AG10803 (cell line): Measurements from ENCODE around the gene CLK4.
"Not testable (repeated sequence)": the region's sequence is repeated elsewhere in the genome, so short reads cannot be mapped to it uniquely, and the experiment has no call there.

Experiments
- DNase-seq: peaks from one replicate; pipeline ENCODE4 v3.0.0; 2010; ENCODE audit warnings: low read depth
- H3K4me3 ChIP-seq: 2 replicates; pipeline ENCODE4 v1.5.1; 2011; ENCODE audit warnings: mild to moderate bottlenecking, low read length, control low read depth
- CTCF ChIP-seq: conservative IDR thresholded peaks from 2 replicates; pipeline ENCODE4 v1.5.1; 2011; ENCODE audit warnings: mild to moderate bottlenecking, low read length, control low read depth, inconsistent platforms

CLK4 gene

GRCh38 chr5:178587763-178588611 is 38.9 kb downstream of the CLK4 start:
- TF ChIP-seq CTCF, result no peak
- no peak overlapping the region for H3K4me3 ChIP-seq
- DNase-seq, result no peak

- H3K4me3 ChIP-seq, result no peak overlapping the region
- no peak for DNase-seq
- no peak for TF ChIP-seq CTCF
These were observed 40.5 kb downstream of the CLK4 start for GRCh38 chr5:178586396-178586795.

- DNase-seq, H3K4me3 ChIP-seq: not testable (repeated sequence)
These were observed 41.4 kb downstream of the CLK4 start for GRCh38 chr5:178585421-178585820.

GRCh38 chr5:178583279-178583678 is 43.6 kb downstream of the CLK4 start:
- no peak for DNase-seq
- H3K4me3 ChIP-seq, result no peak overlapping the region
- TF ChIP-seq CTCF, result no peak

- H3K4me3 ChIP-seq, result no peak overlapping the region
- DNase-seq, result no peak
- no peak for TF ChIP-seq CTCF
These were observed 44.6 kb downstream of the CLK4 start for GRCh38 chr5:178582291-178582690.

GRCh38 chr5:178581621-178582020 is 45.2 kb downstream of the CLK4 start:
- no peak for TF ChIP-seq CTCF
- DNase-seq, result no peak
- no peak overlapping the region for H3K4me3 ChIP-seq

GRCh38 chr5:178580271-178580955 is 46.4 kb downstream of the CLK4 start:
- DNase-seq, result no peak

More at GRCh38 chr5:178580271-178580955, 46.4 kb downstream of the CLK4 start:
- no peak for TF ChIP-seq CTCF
- no peak overlapping the region for H3K4me3 ChIP-seq
